ENCODE results near the gene MS4A4A.
"Not testable (repeated sequence)": the region's sequence is repeated elsewhere in the genome, so short reads cannot be mapped to it uniquely, and the experiment has no call there.

MS4A4A gene

GRCh38 chr11:60264644-60265043, 15.8 kb upstream of the MS4A4A start:
- no peak for TF ChIP-seq CTCF (IDR thresholded peaks at IDR 0.05; ENCODE audit: insufficient read depth, low read length, missing control alignments)
- POLR2A ChIA-PET, result no interaction called here
- DNase-seq (ENCODE audit: low read depth, low spot score), result no peak
- H3K4me3 ChIP-seq (ENCODE audit: low read depth, low read length), result no peak overlapping the region
- CTCF ChIA-PET, result interaction anchor here (0.6 to 1.7 kb wide), 4 partner anchors 9 to 13 kb away, joined by 3 to 10 read pairs (median 4); no protein-coding TSS in a partner anchor

DNA sequence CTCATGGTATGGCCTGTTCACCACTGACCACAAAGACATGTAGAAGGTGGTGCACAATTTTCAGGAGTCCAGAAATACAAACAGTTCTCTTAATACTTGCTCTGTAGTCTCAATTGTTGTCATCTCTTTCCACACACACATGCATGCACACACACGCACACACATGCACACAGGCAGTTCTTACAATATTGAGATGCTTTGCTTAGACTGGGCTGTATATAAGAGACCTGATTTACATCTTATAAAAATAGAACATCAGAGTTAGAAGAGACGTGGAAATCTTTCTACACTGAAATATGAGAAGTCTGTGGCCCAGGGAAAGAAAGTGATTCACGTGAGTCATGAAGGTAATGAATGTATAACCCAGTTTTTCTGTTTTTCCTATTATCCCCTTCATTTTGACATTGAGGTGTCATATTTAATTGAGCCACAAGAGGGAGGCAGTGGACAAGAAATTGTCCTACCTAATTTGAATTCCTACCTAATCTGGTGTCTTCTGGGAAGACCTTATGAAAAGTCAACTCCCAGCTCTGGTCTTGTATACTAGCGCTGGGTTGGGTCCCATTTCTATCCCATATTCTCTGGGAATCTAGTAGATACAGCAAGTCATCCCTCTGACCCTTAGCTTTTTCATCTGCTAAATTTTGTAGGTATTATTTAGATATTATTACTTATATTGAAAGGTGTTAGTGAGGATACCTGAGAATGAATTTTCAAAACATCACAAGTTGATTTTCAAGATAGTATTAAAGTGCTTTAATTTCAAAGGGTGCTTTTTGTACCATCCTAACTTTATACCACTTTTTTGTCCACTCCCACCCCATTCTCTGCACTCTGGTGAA, 14.9 kb upstream of the MS4A4A start:
- H3K4me3 ChIP-seq (ENCODE audit: low read depth, low read length), result no peak overlapping the region
- POLR2A ChIA-PET, result no interaction called here
- DNase-seq (ENCODE audit: low read depth, low spot score), result no peak
- CTCF ChIA-PET, result interaction anchor here (0.6 to 1.7 kb wide), 4 partner anchors 8 to 14 kb away, joined by 3 to 10 read pairs (median 4); no protein-coding TSS in a partner anchor
- peak; percentile 35 for TF ChIP-seq CTCF (IDR thresholded peaks at IDR 0.05; ENCODE audit: insufficient read depth, low read length, missing control alignments)

DNA sequence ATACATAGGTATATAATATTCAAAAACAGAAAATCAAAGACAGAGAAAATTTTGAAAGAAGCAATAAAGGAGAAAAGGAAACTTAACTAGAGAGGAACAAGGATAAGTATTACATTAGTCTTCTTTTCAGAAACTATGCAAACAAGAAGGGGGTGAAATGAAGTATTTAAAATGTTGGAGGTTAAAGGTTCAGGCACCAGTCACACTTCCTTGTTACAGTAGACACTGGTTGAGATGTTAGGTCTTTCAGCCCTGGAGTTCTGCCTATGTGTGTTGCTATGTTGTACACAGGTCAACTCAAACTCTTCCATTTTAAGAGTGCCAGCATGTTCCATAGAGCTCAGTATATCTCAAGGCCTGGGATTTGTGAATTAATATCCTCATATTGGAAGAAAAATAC, 6.0 kb upstream of the MS4A4A start:
- CTCF ChIA-PET, result interaction anchor here (1.0 to 1.2 kb wide), 3 partner anchors 9 kb away, joined by 3 to 6 read pairs (median 3); no protein-coding TSS in a partner anchor
- TF ChIP-seq CTCF (IDR thresholded peaks at IDR 0.05; ENCODE audit: insufficient read depth, low read length, missing control alignments), result no peak
- no peak for DNase-seq (ENCODE audit: low read depth, low spot score)
- POLR2A ChIA-PET, result no interaction called here
- H3K4me3 ChIP-seq (ENCODE audit: low read depth, low read length), result no peak overlapping the region

- ChIA-PET POLR2A (no interaction called here), CTCF (no interaction called here)
- H3K4me3 ChIP-seq (ENCODE audit: low read depth, low read length), result no peak overlapping the region
- TF ChIP-seq CTCF (IDR thresholded peaks at IDR 0.05; ENCODE audit: insufficient read depth, low read length, missing control alignments), result no peak
- no peak for DNase-seq (ENCODE audit: low read depth, low spot score)
These were observed 1.0 kb downstream of the MS4A4A start for GRCh38 chr11:60281485-60281884.

DNA sequence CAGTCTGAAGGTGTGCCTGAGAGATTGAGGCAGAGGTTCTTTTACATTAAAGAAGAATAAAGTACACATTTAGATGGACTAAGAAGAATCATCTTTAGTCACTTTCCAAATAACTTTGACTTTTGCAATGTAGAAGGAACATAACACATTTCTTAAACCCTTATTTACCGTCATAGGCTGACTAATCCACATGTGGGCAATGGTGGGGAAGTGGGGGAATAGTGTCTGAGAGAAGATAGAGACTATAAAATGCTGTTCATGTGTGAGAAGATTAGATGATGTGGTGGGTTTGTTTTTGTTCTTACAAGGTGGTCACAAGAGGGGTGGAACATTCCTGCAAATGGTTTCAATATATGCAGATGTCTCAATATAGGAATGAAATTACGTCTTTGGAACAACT, 1.8 kb downstream of the MS4A4A start:
- ChIA-PET POLR2A (no interaction called here), CTCF (interaction anchor here (1.1 kb wide), 1 partner anchor 31 kb away, joined by 3 read pairs; no protein-coding TSS in a partner anchor)
- no peak for TF ChIP-seq CTCF (IDR thresholded peaks at IDR 0.05; ENCODE audit: insufficient read depth, low read length, missing control alignments)
- no peak overlapping the region for H3K4me3 ChIP-seq (ENCODE audit: low read depth, low read length)
- DNase-seq (ENCODE audit: low read depth, low spot score), result no peak

DNA sequence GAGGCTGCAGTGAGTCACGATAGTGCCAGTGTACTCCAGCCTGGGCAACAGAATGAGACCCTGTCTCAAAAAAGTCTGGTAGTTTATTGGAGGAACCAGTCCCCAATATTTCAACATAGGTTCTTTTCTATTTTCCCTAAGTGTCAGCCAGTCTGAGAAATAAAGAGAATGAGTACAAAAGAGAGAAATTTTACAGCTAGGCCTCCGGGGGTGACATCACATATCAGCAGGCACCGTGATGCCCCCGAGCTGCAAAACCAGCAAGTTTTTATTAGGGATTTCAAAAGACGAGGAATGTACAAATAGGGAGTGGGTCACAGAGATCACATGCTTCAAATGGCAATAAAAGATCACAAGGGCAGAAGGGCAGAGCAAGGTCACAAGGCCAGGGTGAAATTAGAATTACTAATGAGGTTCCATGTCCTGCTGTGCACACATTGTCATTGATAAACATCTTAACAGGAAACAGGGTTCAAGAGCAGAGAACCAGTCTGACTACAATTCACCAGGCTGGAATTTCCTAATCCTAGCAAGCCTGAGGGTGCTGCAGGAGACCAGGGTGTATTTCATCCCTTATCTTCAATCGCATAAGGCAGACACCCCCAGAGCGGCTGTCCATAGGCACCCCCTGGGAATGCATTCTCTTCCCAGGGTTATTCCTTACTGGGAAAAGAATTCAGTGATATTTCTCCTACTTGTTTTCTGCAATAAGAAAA, 5.1 kb downstream of the MS4A4A start:
- CTCF ChIA-PET, POLR2A ChIA-PET: not testable (repeated sequence)

More for the DNA sequence above, 5.1 kb downstream of the MS4A4A start:
- not testable (repeated sequence) for H3K4me3 ChIP-seq (ENCODE audit: low read depth, low read length); DNase-seq (ENCODE audit: low read depth, low spot score)
